Endodermal cell (in vitro differentiated cells): ENCODE measurements around the gene TAF3. TPM values are rescaled to one million over a fixed set of nuclear protein-coding genes. Genes with fewer than 3 reads are reported as not detected.

Experiments
- DNase-seq: peaks from one replicate; pipeline ENCODE4 v3.0.0-alpha.2; 2017
- H3K27ac ChIP-seq: 2 replicates; pipeline ENCODE4 v1.5.1; 2013; ENCODE audit warnings: mild to moderate bottlenecking, low read depth, low read length, moderate library complexity
- H3K27me3 ChIP-seq: 2 replicates; pipeline ENCODE4 v1.6.1; 2013; ENCODE audit warnings: mild to moderate bottlenecking, low read length, moderate library complexity; ENCODE audit not compliant: insufficient read depth, control insufficient read depth, poor library complexity, severe bottlenecking
- H3K36me3 ChIP-seq: 2 replicates; pipeline ENCODE4 v1.7.0; 2013; ENCODE audit warnings: mild to moderate bottlenecking, low read length, moderate library complexity; ENCODE audit not compliant: control insufficient read depth, insufficient read depth
- H3K4me1 ChIP-seq: one replicate; pipeline ENCODE4 v1.7.0; 2013; ENCODE audit warnings: low read length; ENCODE audit not compliant: control insufficient read depth, insufficient read depth
- H3K4me3 ChIP-seq: 2 replicates; pipeline ENCODE4 v1.5.1; 2013; ENCODE audit warnings: mild to moderate bottlenecking, low read length, moderate library complexity
- H3K9ac ChIP-seq: 2 replicates; pipeline ENCODE4 v1.6.1; 2013; ENCODE audit warnings: mild to moderate bottlenecking, low read length, moderate library complexity; ENCODE audit not compliant: poor library complexity, severe bottlenecking; ENCODE audit errors: extremely low read depth
- H3K9me3 ChIP-seq: 2 replicates; pipeline ENCODE4 v1.6.1; 2013; ENCODE audit warnings: mild to moderate bottlenecking, low read length, moderate library complexity; ENCODE audit not compliant: control insufficient read depth
- H3K27ac Mint-ChIP-seq: 2 replicates; pipeline ENCODE4 v1.8.0; 2020; ENCODE audit warnings: mixed read lengths
- H3K27me3 Mint-ChIP-seq: 2 replicates; pipeline ENCODE4 v1.8.0; 2021; ENCODE audit warnings: mild to moderate bottlenecking, mixed read lengths; ENCODE audit not compliant: insufficient read depth
- H3K36me3 Mint-ChIP-seq: 2 replicates; pipeline ENCODE4 v1.8.0; 2020; ENCODE audit warnings: low read depth, mixed read lengths
- H3K4me1 Mint-ChIP-seq: 2 replicates; pipeline ENCODE4 v1.8.0; 2020; ENCODE audit warnings: mixed read lengths
- H3K4me3 Mint-ChIP-seq: 2 replicates; pipeline ENCODE4 v1.8.0; 2020; ENCODE audit warnings: mild to moderate bottlenecking, moderate library complexity, mixed read lengths
- H3K9me3 Mint-ChIP-seq: 2 replicates; pipeline ENCODE4 v1.8.0; 2020; ENCODE audit warnings: mild to moderate bottlenecking, mixed read lengths
- WGBS, 2 experiments: methylation state at CpG; one replicate each; pipeline versions ENCODE4 v1.1.5 to v1.1.7; 2013; ENCODE audit warnings: missing lambda C conversion rate in 2 of 2, mixed read lengths in 1 of 2; ENCODE audit not compliant: insufficient coverage in 1 of 2, insufficient read length in 1 of 2; 5-methylcytosine and 5-hydroxymethylcytosine counted together
- total RNA-seq, 2 donors: library from RNA; stranded (reverse); fragmentation: NEBNext Ultra II Directional in 1 of 2; extraction: Animal tissue kit (Norgen Biotek cat#: 25700) in 1 of 2; gene quantifications; 2 replicates in 1 of 2; 3 replicates in 1 of 2; pipeline ENCODE4 v1.2.1, GENCODE V29; 2021
- TF ChIP-seq, protein P1 (sequence below): fragments of 200-600 bp; sonication (generic); conservative IDR thresholded peaks from 2 replicates; pipeline ENCODE4 v1.5.0; 2021; ENCODE audit warnings: antibody characterized with exemption, mild to moderate bottlenecking

The TAF3 gene
- total RNA-seq, 2 donors from 2014 or later = 9.9 to 10.0 TPM

DNA sequence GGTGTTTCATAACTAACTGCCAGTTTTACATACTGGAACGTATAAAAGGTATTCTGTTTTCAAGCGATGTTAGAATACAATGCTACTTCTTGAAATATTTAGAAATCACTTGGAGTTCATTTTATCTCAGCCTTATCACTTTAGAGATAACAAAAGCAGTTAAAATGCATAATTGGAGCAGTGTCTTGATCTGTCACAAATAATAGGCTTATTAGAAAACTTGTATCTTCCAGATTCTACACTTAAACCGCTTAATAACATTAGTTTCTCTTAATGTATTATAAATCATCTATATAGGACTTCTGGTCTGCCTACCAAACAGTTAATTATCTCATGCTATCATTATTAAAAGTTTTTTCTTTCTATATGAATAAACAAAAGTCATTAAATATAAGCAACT, 104.4 kb downstream of the TAF3 start:
- H3K4me1 Mint-ChIP-seq = peaks cover 26% of the 10 kb centered on the region
- DNase-seq = no peak
- Histone ChIP-seq H3K36me3 (no peaks in the 10 kb centered on the region), H3K9me3 (no peaks in the 10 kb centered on the region), H3K9ac (no peak overlapping the region), H3K4me3 (no peak overlapping the region), H3K27me3 (no peaks in the 10 kb centered on the region), H3K27ac (no peak overlapping the region), H3K4me1 (no peaks in the 10 kb centered on the region)
- no peaks in the 10 kb centered on the region for H3K27me3 Mint-ChIP-seq
- TF ChIP-seq, protein P1, sequence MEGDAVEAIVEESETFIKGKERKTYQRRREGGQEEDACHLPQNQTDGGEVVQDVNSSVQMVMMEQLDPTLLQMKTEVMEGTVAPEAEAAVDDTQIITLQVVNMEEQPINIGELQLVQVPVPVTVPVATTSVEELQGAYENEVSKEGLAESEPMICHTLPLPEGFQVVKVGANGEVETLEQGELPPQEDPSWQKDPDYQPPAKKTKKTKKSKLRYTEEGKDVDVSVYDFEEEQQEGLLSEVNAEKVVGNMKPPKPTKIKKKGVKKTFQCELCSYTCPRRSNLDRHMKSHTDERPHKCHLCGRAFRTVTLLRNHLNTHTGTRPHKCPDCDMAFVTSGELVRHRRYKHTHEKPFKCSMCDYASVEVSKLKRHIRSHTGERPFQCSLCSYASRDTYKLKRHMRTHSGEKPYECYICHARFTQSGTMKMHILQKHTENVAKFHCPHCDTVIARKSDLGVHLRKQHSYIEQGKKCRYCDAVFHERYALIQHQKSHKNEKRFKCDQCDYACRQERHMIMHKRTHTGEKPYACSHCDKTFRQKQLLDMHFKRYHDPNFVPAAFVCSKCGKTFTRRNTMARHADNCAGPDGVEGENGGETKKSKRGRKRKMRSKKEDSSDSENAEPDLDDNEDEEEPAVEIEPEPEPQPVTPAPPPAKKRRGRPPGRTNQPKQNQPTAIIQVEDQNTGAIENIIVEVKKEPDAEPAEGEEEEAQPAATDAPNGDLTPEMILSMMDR = no peak
- no peaks in the 10 kb centered on the region for H3K36me3 Mint-ChIP-seq
- no peaks in the 10 kb centered on the region for H3K9me3 Mint-ChIP-seq
- no peak overlapping the region for H3K27ac Mint-ChIP-seq
- WGBS, 2 experiments = 93% methylated on average over 3 of the region's 3 CpGs; no CpG with 5 or more reads in 1 of the 2 experiments
- no peak overlapping the region for H3K4me3 Mint-ChIP-seq

DNA sequence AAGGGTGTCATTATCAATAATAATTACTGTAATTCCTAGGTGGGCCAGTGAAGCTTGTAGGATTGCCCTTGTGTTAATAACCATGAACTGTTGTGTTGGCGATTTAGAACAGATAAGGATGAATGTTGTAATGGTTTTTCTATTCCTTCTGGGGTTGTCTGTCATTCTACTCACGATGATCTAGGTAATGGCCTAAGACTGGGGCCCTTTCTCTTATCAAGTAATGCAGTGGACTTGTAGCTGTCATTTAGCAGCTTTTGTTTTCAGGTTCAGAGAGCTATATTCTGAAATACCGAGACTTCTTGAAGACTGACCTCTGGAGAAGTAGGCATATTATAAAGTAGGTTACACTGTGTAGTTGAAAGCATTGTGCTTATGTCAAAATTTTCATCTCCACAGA, 110.2 kb downstream of the TAF3 start:
- Histone ChIP-seq H3K9me3 (no peaks in the 10 kb centered on the region), H3K4me3 (no peak overlapping the region), H3K27ac (no peak overlapping the region), H3K4me1 (no peaks in the 10 kb centered on the region), H3K27me3 (no peaks in the 10 kb centered on the region), H3K9ac (no peak overlapping the region), H3K36me3 (no peaks in the 10 kb centered on the region)
- TF ChIP-seq, protein P1 = no peak
- Mint-ChIP-seq H3K9me3 (no peaks in the 10 kb centered on the region), H3K27me3 (no peaks in the 10 kb centered on the region), H3K27ac (no peak overlapping the region), H3K4me1 (peaks cover 35% of the 10 kb centered on the region), H3K4me3 (no peak overlapping the region), H3K36me3 (no peaks in the 10 kb centered on the region)
- DNase-seq = no peak
- WGBS, 2 experiments = 90 to 93% methylated on average over 2 to 3 of the region's 3 CpGs

DNA sequence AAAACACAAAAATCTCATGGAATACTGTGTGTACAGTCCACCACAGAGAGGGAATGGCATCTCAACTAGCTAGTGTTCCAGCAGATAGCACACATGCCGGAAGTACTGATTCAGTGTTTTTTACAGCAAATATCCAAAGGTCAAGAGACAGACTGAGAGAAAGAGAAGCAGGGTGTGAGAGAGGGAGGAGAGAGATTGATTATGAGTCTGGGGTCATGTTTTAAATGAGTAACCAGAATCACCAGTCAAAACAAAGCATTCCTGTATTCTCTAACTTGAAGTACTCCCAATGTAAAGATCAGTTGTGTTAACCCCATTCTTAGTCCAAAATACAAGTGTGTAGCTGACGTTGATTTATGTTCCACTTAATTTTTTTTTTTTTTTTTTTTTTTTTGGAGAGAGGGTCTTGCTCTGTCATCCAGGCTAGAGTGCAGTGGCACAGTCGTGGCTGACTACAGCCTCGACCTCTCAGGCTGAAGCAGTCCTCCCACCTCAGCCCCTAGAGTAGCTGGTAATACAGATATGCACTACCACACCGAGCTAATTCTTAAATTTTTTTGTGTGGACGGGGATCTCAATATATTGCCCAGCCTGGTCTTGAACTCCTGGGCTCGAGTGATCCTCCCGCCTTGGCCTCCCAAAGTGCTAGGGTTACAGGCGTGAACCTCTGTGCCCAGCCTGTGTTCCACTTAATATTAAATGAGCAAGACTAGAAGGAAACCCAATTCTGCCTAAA, 114.2 kb downstream of the TAF3 start:
- 91 to 94% methylated on average over 4 to 9 of the region's 9 CpGs for WGBS, 2 experiments
- Mint-ChIP-seq H3K4me1 (peaks cover 21% of the 10 kb centered on the region), H3K27me3 (no peaks in the 10 kb centered on the region), H3K27ac (no peak overlapping the region), H3K36me3 (peaks cover 4% of the 10 kb centered on the region), H3K9me3 (peaks cover 6% of the 10 kb centered on the region), H3K4me3 (no peak overlapping the region)
- Histone ChIP-seq H3K4me3 (no peak overlapping the region), H3K9me3 (peaks cover 6% of the 10 kb centered on the region), H3K27ac (no peak overlapping the region), H3K9ac (no peak overlapping the region), H3K36me3 (no peaks in the 10 kb centered on the region), H3K27me3 (no peaks in the 10 kb centered on the region), H3K4me1 (no peaks in the 10 kb centered on the region)
- no peak for DNase-seq
- TF ChIP-seq, protein P1 = no peak
